Activated B cell treated with CpG ODN at 0.5 μM for 24 hours (primary cell): ENCODE measurements around the gene CAPSL. TPM values are rescaled to one million over a fixed set of nuclear protein-coding genes. Genes with fewer than 3 reads are reported as not detected.

Experiments used
- ATAC-seq: fragments of 200-7000 bp; cut with Tn5 transposase; one replicate; pipeline ENCODE4 v1.10.0; 2021; ENCODE audit warnings: low read depth, mild to moderate bottlenecking, moderate library complexity
- CTCF ChIA-PET: fragments of 350-600 bp; sonication (Branson Sonifier 250); formaldehyde crosslinking; loops from one replicate; lab custom pipeline; 2021; ENCODE audit warnings: antibody characterized with exemption; lab: Charles Lee
- POLR2A ChIA-PET: fragments of 350-600 bp; sonication (Branson Sonifier 250); formaldehyde crosslinking; loops from one replicate; lab custom pipeline; 2021; ENCODE audit warnings: antibody characterized with exemption; lab: Charles Lee
- DNase-seq: peaks from one replicate; pipeline ENCODE4 v3.0.0; 2022
- H3K27ac Mint-ChIP-seq: one replicate; pipeline ENCODE4 v1.8.0; 2020; ENCODE audit warnings: mixed read lengths
- H3K27me3 Mint-ChIP-seq: one replicate; pipeline ENCODE4 v1.8.0; 2021; ENCODE audit warnings: mixed read lengths
- H3K36me3 Mint-ChIP-seq: one replicate; pipeline ENCODE4 v1.8.0; 2021; ENCODE audit warnings: low read depth, mixed read lengths
- H3K4me1 Mint-ChIP-seq: one replicate; pipeline ENCODE4 v1.8.0; 2021; ENCODE audit warnings: mixed read lengths
- H3K4me3 Mint-ChIP-seq: one replicate; pipeline ENCODE4 v1.8.0; 2020; ENCODE audit warnings: mild to moderate bottlenecking, mixed read lengths
- H3K9me3 Mint-ChIP-seq: one replicate; pipeline ENCODE4 v1.8.0; 2020; ENCODE audit warnings: mixed read lengths
- intact Hi-C: fragments of 100-400 bp; cut with micrococcal nuclease; formaldehyde crosslinking; loops from one replicate; pipeline ENCODE4 v1.15.1; 2024
- total RNA-seq: library from RNA; stranded (reverse); gene quantifications from 2 replicates; pipeline ENCODE4 v1.2.3, GENCODE V29; 2022
- TF ChIP-seq, protein P1 (sequence below): fragments of 200-600 bp; IDR thresholded peaks from one replicate; pipeline ENCODE4 v1.8.0; 2022; ENCODE audit warnings: antibody characterized with exemption, mild to moderate bottlenecking

CAPSL gene
- total RNA-seq, 1 donor from 2014 or later, result not detected

DNA sequence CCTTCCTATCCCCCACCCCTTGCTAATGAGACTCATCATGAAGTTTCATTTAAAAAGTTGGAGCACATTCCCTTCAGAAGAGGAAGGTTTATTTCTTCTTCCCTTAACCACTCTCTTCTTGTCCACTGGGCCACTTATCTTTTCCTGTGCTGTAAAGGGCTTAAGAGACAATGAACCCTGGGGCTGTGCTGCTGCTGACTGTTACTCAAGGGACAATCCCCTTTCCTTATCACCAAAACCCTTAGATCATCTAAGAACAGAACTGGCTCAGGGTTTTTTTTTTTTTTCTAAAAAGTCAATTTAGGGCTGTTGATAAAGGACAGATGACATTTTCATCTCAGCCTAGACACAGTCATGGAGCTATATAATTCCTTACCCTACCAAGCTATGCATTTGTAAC lies 29.6 kb downstream of the CAPSL start:
- no peak for DNase-seq
- no peak for ATAC-seq
- TF ChIP-seq, protein P1, sequence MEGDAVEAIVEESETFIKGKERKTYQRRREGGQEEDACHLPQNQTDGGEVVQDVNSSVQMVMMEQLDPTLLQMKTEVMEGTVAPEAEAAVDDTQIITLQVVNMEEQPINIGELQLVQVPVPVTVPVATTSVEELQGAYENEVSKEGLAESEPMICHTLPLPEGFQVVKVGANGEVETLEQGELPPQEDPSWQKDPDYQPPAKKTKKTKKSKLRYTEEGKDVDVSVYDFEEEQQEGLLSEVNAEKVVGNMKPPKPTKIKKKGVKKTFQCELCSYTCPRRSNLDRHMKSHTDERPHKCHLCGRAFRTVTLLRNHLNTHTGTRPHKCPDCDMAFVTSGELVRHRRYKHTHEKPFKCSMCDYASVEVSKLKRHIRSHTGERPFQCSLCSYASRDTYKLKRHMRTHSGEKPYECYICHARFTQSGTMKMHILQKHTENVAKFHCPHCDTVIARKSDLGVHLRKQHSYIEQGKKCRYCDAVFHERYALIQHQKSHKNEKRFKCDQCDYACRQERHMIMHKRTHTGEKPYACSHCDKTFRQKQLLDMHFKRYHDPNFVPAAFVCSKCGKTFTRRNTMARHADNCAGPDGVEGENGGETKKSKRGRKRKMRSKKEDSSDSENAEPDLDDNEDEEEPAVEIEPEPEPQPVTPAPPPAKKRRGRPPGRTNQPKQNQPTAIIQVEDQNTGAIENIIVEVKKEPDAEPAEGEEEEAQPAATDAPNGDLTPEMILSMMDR, result no peak
- H3K9me3 Mint-ChIP-seq, result peaks cover 5% of the 10 kb centered on the region
- no peaks in the 10 kb centered on the region for H3K27me3 Mint-ChIP-seq
- POLR2A ChIA-PET, result no interaction called here
- CTCF ChIA-PET, result no interaction called here
- intact Hi-C loops, result no loop called here
- no peak overlapping the region for H3K27ac Mint-ChIP-seq
- no peaks in the 10 kb centered on the region for H3K36me3 Mint-ChIP-seq
- H3K4me1 Mint-ChIP-seq, result peaks cover 10% of the 10 kb centered on the region
- no peak overlapping the region for H3K4me3 Mint-ChIP-seq

DNA sequence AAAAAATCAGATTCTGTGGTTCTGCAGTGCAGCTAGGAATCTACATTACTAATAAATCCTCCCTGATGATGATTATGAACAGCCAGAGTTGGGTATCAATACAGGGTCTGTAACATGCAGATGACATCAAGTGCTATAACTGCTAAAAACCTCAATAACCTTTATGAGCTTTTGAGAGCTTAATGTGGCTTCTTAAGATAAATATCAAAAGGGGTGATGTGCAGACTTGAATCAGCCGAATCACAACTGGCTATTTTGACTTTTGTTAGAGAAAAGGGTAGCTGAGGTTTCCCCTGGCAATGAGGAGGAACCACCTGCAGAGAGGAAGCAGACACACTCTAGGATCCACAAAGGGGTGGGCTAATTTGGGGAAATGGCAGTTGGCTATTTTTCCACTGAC lies 30.2 kb downstream of the CAPSL start:
- TF ChIP-seq, protein P1, result no peak
- ATAC-seq (no peak), DNase-seq (no peak)
- H3K36me3 Mint-ChIP-seq, result no peaks in the 10 kb centered on the region
- H3K27ac Mint-ChIP-seq, result no peak overlapping the region
- ChIA-PET POLR2A (no interaction called here), CTCF (no interaction called here)
- no peak overlapping the region for H3K4me3 Mint-ChIP-seq
- peaks cover 10% of the 10 kb centered on the region for H3K4me1 Mint-ChIP-seq
- peaks cover 5% of the 10 kb centered on the region for H3K9me3 Mint-ChIP-seq
- H3K27me3 Mint-ChIP-seq, result no peaks in the 10 kb centered on the region
- intact Hi-C loops, result no loop called here

DNA sequence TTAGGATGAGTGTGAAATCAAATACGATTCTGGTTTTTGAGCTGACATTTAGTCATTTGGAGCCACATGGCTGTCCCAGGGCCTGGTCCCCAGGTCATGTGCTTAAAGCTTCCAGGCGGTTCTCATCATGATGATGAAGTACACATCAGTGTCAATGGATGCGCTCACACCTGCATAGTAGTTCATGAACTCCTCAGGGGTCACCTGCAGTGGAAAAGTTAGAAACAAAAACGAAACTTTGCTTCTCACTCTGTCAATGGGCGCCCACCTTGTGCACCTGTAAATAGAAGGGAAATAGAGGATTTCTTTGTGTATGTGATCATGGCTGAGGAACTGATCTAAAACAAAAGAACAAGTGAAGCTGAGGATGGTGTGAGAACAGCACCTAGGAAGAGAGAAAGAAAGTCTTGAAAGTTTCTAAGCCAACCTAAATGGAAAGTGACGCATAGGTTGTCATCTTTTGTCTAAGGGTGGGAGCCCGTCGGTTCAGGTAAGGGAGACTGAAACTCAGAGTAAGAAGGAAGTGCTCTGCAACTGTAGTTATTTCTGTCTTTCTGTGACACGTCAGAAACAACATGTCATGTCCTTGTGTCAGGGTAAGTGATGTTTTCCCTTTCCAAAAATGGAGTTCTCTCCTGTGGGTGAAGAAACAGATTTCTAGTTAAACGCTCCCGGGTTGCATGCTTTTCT lies 33.8 kb downstream of the CAPSL start:
- no peaks in the 10 kb centered on the region for H3K36me3 Mint-ChIP-seq
- H3K27me3 Mint-ChIP-seq, result no peaks in the 10 kb centered on the region
- ATAC-seq, result peak; percentile 40
- no peak overlapping the region for H3K27ac Mint-ChIP-seq
- no peak for DNase-seq
- CTCF ChIA-PET, result no interaction called here
- H3K9me3 Mint-ChIP-seq, result peaks cover 5% of the 10 kb centered on the region
- POLR2A ChIA-PET, result no interaction called here
- H3K4me1 Mint-ChIP-seq, result peaks cover 13% of the 10 kb centered on the region
- TF ChIP-seq, protein P1, result no peak
- H3K4me3 Mint-ChIP-seq, result no peak overlapping the region
- intact Hi-C loops, result no loop called here

DNA sequence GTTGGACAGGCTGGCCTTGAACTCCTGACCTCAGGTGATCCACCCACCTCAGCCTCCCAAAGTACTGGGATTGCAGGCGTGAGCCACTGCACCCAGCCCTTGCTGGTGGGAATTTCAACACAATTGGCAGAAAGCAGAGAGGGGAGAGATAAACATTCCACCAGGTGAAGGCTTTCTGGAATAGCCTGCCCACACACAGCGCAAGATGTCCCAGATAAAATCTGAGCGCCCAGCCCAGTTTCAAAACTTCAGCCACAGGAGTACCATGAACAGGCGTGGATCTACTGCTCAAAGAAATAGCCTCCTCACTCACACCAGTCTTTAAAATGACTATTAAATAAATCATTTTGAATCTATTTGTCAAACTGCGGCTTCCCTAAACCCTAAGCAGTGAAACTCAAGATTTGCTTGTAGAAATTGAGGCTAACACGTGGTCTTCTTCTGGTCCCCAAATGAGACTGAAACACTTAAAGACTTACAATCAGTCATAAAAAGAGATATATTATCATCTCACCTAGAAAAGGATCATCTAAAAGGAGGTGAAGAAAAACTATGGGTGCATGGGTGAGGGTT lies 34.7 kb downstream of the CAPSL start:
- H3K4me3 Mint-ChIP-seq, result no peak overlapping the region
- DNase-seq (no peak), ATAC-seq (no peak)
- H3K36me3 Mint-ChIP-seq, result no peaks in the 10 kb centered on the region
- no peak overlapping the region for H3K27ac Mint-ChIP-seq
- TF ChIP-seq, protein P1, result no peak
- peaks cover 5% of the 10 kb centered on the region for H3K9me3 Mint-ChIP-seq
- POLR2A ChIA-PET, result no interaction called here
- CTCF ChIA-PET, result no interaction called here
- intact Hi-C loops, result no loop called here
- peaks cover 13% of the 10 kb centered on the region for H3K4me1 Mint-ChIP-seq
- no peaks in the 10 kb centered on the region for H3K27me3 Mint-ChIP-seq

DNA sequence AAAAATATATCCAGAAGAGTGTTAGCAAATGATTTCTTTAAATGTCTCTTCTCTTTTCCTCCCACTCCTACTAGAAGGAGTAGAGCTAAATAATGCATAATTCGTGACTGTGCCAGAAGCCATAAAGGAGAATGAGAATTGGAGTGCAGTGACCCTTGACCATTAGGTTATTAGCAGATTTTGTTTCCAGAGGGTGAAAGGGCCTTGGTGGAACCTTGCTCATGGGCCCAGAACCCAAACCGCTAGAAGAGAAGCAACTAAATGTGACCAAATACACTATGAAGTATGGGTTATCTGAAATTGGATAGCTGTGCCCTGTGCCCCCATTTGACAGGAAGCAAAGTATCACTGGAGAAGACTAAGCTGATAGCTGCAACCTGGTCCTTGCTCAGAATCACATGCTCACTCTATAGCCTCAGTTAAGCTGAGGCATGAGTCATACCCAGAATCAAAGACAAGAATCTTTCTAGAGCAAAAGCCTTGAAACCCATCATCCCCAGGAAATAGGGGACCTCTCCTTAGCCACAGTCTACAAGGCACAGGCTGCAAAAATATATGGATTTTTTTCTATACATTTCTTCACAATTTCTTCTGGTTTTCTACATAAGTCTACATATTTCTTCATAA lies 36.3 kb downstream of the CAPSL start:
- Mint-ChIP-seq H3K9me3 (peaks cover 5% of the 10 kb centered on the region), H3K36me3 (no peaks in the 10 kb centered on the region), H3K27ac (no peak overlapping the region), H3K4me1 (peaks cover 10% of the 10 kb centered on the region), H3K27me3 (no peaks in the 10 kb centered on the region), H3K4me3 (no peak overlapping the region)
- TF ChIP-seq, protein P1, result no peak
- no peak for DNase-seq
- POLR2A ChIA-PET, result no interaction called here
- intact Hi-C loops, result no loop called here
- CTCF ChIA-PET, result no interaction called here
- ATAC-seq, result no peak
